ENCODE results near the gene UBE2B.
"Not testable (repeated sequence)": the region's sequence is repeated elsewhere in the genome, so short reads cannot be mapped to it uniquely, and the experiment has no call there.

The UBE2B gene

DNA sequence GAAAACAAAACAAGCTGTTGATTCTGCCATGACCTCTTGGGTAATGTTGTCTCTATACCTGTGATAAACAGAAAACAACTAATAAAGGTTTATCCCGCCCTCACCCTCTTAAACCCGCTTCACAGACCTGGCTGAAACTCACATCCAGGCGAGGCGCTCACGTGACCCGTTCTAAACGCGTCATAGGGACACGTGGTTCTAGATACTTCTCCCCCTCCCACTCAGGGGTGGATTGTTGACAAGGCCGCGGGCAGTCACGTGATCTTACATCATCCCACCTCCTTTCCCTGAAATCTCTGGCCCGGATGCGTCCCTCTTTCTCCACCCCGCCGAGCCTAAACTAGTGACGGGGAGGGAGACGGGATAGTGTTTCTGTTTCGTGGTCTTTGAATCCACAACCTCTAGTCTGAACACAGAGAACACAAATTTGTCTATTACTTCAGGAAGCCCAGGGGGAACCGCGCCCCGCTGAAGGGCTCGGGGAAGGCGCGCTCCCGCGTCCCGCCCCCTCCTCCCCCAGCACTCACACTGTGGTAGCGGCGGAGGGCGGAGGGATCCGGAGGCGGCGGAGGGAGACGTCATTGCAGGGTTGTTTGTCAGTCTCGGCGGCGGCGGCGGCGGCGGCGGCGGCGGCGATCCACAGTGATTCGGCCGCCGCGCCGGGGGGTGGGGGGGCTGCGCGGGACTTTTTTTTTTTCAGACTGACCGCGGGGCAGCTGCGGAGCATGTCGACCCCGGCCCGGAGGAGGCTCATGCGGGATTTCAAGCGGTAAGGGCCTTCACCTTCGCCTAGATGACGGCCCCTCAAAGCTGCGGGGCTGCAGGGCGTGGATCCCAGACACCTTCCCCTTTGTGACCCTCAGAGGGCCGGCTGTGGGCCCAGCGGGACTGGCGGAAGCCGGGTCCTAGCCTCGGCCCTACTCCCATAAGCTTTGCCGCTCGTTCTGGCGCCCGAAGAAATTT, at the start of gene UBE2B:
TSS of gene UBE2B (plus strand) at position 699 of the 963 bp plus-strand sequence. CDS start at position 726, 27 bp downstream.
- H3K4me3 ChIP-seq (replicated peaks; ENCODE audit: low read depth, low read length), result peak within 1 kb of the TSS; percentile 95
- H3K27me3 ChIP-seq (replicated peaks; ENCODE audit: control insufficient read depth, insufficient read depth, low read length), result no peaks in the 10 kb centered on the region
- DNase-seq (ENCODE audit: extremely low read depth, insufficient read length), result peak; percentile 96
- TF ChIP-seq, protein P1, sequence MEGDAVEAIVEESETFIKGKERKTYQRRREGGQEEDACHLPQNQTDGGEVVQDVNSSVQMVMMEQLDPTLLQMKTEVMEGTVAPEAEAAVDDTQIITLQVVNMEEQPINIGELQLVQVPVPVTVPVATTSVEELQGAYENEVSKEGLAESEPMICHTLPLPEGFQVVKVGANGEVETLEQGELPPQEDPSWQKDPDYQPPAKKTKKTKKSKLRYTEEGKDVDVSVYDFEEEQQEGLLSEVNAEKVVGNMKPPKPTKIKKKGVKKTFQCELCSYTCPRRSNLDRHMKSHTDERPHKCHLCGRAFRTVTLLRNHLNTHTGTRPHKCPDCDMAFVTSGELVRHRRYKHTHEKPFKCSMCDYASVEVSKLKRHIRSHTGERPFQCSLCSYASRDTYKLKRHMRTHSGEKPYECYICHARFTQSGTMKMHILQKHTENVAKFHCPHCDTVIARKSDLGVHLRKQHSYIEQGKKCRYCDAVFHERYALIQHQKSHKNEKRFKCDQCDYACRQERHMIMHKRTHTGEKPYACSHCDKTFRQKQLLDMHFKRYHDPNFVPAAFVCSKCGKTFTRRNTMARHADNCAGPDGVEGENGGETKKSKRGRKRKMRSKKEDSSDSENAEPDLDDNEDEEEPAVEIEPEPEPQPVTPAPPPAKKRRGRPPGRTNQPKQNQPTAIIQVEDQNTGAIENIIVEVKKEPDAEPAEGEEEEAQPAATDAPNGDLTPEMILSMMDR (IDR thresholded peaks at IDR 0.05; ENCODE audit: insufficient read depth, low read length, poor library complexity, severe bottlenecking), result no peak
- H3K36me3 ChIP-seq (ENCODE audit: control insufficient read depth, insufficient read depth, low read length), result no peaks in the 10 kb centered on the region

DNA sequence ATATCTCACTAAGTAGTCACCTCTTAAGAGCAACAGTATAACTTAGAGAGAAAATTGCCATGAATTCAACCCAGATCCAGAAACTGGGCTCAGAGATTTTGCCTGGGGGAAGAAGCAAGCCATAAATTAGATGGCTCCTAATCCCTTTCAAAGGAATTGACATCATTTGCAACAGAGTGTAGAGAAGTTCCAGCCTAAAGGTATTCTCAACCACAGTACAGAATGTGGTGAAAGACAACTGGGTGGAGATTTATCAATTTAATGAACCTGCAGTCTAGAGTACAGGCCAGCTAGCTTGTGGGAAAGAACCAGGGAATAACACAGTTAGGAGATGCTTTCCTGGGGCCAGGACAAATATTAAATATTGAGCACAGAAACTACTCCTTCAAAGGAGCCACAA, 44.0 kb upstream of the UBE2B start:
- DNase-seq (ENCODE audit: extremely low read depth, insufficient read length), result no peak
- H3K4me3 ChIP-seq (replicated peaks; ENCODE audit: low read depth, low read length), result no peak overlapping the region
- no peaks in the 10 kb centered on the region for H3K36me3 ChIP-seq (ENCODE audit: control insufficient read depth, insufficient read depth, low read length)
- TF ChIP-seq, protein P1 (IDR thresholded peaks at IDR 0.05; ENCODE audit: insufficient read depth, low read length, poor library complexity, severe bottlenecking), result no peak
- H3K27me3 ChIP-seq (replicated peaks; ENCODE audit: control insufficient read depth, insufficient read depth, low read length), result no peaks in the 10 kb centered on the region

DNA sequence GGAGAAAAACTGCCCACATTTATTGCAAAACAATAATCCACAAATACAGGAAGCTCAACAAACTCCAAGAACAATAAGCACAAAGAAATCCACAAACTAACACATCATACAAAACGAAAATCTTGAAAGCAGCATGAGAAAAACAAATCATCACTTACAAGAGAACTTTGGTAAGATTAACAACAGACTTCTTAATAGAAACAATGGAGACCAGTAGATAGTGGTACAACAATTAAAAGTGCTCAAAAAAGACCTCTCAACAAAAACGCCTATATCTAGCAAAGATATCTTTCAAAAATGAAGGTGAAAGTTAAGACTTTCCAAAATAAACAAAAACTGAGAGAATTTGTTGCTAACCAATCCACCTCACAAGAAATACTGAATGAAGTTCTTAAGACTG, 42.8 kb upstream of the UBE2B start:
- no peaks in the 10 kb centered on the region for H3K36me3 ChIP-seq (ENCODE audit: control insufficient read depth, insufficient read depth, low read length)
- H3K27me3 ChIP-seq (replicated peaks; ENCODE audit: control insufficient read depth, insufficient read depth, low read length), result no peaks in the 10 kb centered on the region
- TF ChIP-seq, protein P1 (IDR thresholded peaks at IDR 0.05; ENCODE audit: insufficient read depth, low read length, poor library complexity, severe bottlenecking), result no peak

DNA sequence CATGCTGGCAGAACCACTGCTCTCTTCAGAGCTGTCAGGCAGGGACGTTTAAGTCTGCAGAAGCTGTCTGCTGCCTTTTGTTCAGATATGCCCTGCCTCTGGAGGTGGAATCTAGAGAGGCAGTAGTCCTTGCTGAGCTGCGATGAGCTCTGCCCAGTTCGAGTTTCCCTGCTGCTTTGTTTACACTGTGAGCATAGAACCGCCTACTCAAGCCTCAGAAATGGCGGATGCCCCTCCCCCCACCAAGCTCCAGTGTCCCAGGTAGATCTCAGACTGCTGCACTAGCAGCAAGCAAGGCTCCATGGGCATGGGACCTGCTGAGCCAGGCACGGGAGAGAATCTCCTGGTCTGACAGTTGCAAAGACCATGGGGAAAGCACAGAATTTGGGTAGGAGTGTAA, 34.5 kb upstream of the UBE2B start:
- H3K4me3 ChIP-seq (replicated peaks; ENCODE audit: low read depth, low read length); DNase-seq (ENCODE audit: extremely low read depth, insufficient read length); H3K27me3 ChIP-seq (replicated peaks; ENCODE audit: control insufficient read depth, insufficient read depth, low read length); H3K36me3 ChIP-seq (ENCODE audit: control insufficient read depth, insufficient read depth, low read length): not testable (repeated sequence)

More for the DNA sequence above, 42.8 kb upstream of the UBE2B start:
- no peak overlapping the region for H3K4me3 ChIP-seq (replicated peaks; ENCODE audit: low read depth, low read length)
- DNase-seq (ENCODE audit: extremely low read depth, insufficient read length), result no peak

DNA sequence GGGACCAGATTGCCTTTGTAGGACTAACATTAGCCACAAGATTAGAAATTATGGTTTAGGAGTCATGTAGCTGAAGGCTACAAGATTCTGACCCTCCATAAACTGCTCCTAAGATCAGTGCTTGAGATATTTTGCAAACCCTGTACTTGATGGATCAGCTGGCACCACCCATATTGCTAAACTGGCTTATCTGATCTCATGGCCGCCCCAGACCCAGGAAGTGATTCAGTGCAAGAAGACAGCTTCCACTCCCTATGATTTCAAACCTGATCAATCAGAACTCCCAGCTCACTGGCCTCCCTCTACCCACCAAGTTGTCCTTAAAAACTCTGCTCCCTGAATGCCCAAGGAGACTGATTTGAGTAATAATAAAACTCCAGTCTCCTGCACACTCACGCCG, 27.9 kb upstream of the UBE2B start:
- H3K4me3 ChIP-seq (replicated peaks; ENCODE audit: low read depth, low read length); H3K27me3 ChIP-seq (replicated peaks; ENCODE audit: control insufficient read depth, insufficient read depth, low read length); DNase-seq (ENCODE audit: extremely low read depth, insufficient read length); H3K36me3 ChIP-seq (ENCODE audit: control insufficient read depth, insufficient read depth, low read length): not testable (repeated sequence)

DNA sequence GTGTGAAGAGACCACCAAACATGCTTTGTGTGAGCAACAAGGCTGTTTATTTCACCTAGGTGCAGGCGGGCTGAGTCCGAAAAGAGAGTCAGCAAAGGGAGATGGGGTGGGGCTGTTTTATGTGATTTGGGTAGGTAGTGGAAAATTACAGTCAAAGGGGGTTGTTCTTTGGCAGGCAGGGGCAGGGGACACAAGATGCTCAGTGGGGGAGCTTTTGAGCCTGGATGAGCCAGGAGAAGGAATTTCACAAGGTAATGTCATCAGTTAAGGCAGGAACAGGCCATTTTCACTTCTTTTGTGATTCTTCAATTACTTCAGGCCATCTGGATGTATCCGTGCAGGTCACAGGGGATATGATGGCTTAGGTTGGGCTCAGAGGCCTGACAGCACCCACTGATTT, 25.9 kb upstream of the UBE2B start:
- DNase-seq (ENCODE audit: extremely low read depth, insufficient read length); H3K36me3 ChIP-seq (ENCODE audit: control insufficient read depth, insufficient read depth, low read length); H3K27me3 ChIP-seq (replicated peaks; ENCODE audit: control insufficient read depth, insufficient read depth, low read length); H3K4me3 ChIP-seq (replicated peaks; ENCODE audit: low read depth, low read length): not testable (repeated sequence)

DNA sequence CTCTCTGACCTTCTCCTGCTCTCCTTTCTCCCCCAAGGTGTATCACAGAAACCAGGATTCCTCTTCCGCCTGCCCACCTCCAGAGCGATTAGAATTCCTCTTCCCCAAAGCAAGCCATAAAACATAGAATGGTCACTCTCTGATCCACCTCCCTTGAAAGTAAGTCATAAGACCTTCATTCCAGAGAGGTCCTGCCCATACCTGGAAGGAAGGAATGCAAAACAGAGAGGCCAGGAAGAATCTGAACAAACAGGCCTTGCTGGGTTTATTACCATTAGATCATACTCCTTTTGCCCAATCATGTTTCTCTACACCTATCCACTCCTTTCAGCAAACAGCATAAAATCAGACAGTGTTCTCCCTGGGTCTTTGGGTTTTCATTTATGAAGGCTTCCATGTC, 25.4 kb upstream of the UBE2B start:
- Histone ChIP-seq H3K27me3 (replicated peaks; ENCODE audit: control insufficient read depth, insufficient read depth, low read length) (no peaks in the 10 kb centered on the region), H3K4me3 (replicated peaks; ENCODE audit: low read depth, low read length) (no peak overlapping the region), H3K36me3 (ENCODE audit: control insufficient read depth, insufficient read depth, low read length) (no peaks in the 10 kb centered on the region)
- DNase-seq (ENCODE audit: extremely low read depth, insufficient read length), result no peak
- TF ChIP-seq, protein P1 (IDR thresholded peaks at IDR 0.05; ENCODE audit: insufficient read depth, low read length, poor library complexity, severe bottlenecking), result no peak
